Hepatic stellate cell (primary cell): Measurements from ENCODE around the gene CEP126.
"Not testable (repeated sequence)": the region's sequence is repeated elsewhere in the genome, so short reads cannot be mapped to it uniquely, and the experiment has no call there.

Experiments used
- DNase-seq: peaks from one replicate; pipeline ENCODE4 v3.0.0; 2011; ENCODE audit warnings: low spot score

The CEP126 gene

DNA sequence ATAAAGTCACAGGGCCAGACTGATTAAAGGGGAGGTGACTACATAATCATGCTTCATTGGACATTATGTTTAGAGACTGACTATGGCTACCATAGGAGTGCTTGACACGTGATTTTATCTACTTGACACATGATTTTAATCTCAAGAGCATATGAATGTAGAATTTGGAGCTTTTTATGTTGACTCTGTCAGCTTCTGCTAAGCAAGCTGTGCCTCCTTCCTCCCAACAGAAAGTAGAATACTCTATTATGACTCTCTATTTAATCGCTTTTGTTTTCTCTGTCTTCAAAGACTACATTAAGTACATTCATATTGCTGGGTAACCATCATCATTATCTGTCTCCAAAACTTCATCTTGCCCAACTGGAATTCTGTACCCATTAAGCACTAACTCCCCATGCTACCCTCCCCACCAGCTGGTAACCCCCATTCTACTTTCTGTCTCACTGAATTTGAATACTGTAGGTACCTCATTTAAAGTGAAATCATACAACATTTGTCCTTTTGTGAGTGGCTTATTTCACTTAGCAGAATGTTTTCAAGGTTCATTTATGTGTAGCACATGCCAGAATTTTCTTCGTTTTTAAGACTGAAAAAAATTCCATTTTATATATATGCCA lies 26.2 kb downstream of the CEP126 start:
- DNase-seq: no peak

DNA sequence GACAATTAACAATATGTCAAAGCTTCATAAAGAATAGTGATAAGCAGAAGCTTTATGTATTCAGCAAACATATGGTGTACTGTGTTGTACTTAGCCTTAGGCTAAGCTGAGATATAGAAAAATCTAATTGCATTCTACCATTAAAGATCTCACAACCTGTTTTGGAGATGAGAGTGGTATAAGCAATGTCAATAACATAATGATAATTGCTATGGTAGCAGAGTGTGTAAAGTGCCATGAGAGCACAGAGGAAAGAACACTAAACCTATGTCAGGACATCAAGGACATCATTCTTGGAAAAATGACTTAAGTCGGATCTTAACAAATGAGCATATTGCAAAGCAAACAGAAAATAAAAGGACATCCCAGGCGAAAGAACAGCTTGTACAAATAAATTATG lies 30.1 kb downstream of the CEP126 start:
- DNase-seq: no peak

DNA sequence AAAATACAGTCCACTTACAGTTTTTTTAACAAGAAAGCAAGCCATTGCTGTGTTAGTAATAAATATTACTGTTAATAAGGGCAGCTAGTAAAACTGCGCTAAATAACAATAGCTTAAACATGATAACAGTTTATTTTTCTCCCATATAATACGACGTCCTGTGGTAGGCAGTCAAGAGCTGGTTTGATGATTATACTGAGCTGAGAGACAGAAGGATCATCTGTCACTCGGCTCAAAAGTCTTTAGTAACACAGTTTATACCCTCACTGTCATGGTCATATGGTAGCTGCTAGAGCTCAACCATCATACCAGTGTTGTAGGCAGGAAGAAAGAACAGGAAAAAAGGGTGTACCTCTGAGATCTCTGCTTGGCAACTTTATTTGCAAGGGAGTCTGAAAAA lies 30.6 kb downstream of the CEP126 start:
- no peak for DNase-seq

DNA sequence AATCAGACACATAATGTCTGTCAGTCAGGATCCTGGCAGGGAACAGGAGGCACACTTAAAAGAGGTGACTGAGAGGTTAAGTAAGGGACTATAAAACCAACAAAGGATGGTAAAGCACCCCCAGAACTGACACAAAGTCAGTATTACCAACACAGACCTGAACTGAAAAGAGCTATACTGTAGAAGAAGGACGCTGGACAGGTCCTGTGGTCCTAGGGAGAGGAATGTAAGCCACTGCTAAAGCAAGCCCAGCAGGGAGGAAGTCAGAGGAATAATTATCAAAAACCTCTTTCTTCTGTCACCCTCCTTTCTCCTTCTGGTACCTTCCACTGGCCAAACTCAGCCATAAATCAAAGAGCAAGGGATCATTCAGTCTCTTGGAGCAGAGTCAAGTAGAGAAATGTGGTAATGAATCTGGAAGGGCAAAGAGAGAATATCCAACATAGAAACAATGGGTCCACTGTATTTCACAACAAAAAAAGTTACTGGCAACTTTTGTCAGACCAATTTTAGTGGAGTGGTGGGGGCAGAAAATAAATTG lies 34.9 kb downstream of the CEP126 start:
- no peak for DNase-seq

DNA sequence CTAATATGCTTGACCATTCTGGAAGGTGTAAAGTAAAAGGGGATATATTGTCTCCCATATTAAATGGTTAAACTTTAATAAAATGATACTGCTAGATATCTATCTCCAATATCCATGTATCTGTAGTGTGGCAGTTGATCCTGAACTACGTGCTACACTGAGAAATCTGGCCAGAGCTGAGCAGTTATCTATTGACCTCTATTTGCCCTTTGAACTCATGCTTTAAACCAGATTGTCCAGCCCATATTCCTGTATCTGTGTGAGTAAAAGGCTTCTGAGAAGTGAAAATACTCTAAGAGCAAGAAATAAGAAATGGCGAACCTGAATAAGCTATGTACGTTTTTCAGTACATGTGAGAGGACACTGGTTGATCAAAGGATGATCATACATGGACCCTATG lies 40.5 kb downstream of the CEP126 start:
- DNase-seq: no peak

DNA sequence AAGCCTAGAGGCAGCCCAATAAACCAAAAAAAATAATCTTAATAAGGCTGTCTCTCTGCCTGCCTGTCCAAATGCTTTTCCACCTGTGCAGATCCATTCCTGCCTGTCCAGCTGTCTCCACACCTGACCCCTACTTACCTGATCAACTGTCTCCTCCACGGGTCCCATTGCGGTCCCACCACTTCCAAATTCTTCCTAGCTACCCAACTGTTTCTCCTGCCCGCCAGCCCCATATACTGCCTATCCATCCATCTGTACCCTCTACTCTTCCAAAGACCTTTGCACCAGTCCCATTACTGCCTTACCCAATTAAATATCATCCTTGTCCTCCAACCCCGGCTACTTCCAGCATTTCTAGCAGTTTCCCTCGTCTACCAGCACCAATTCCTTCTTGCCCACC lies 40.9 kb downstream of the CEP126 start:
- DNase-seq: no peak

DNA sequence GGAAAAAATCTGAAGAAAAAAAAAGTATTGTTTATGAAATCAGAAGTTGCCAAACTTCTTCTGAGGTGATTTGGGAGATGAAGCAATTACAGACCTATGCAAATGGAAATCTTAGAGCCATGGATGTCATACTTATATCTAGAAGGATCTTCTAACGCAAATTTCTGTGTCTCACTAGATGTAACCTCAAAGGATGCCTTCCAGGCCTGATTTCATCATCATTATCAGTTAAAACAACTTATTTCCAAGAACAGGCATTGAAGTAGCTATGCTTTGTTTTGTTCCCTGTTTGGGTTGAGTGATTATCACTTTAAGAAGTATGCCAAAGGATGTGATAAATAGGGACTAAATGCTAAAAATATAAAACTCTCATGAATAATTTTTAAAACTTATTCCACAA lies 45.4 kb downstream of the CEP126 start:
- no peak for DNase-seq

DNA sequence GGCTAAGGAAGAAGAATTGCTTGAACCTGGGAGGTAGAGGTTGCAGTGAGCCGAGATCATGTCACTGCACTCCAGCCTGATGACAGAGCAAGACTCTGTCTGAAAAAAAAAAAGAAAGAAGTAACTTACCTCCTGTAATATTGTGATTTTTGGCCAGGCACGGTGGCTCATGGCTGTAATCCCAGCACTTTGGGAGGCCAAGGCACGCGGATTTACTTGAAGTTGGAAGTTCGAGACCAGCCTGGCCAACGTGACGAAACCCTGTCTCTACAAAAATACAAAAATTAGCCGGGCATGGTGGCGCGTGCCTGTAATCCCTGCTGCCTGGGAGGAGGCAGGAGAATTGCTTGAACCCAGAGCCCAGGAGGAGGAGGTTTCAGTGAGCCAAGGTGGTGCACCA lies 49.4 kb downstream of the CEP126 start:
- not testable (repeated sequence) for DNase-seq

DNA sequence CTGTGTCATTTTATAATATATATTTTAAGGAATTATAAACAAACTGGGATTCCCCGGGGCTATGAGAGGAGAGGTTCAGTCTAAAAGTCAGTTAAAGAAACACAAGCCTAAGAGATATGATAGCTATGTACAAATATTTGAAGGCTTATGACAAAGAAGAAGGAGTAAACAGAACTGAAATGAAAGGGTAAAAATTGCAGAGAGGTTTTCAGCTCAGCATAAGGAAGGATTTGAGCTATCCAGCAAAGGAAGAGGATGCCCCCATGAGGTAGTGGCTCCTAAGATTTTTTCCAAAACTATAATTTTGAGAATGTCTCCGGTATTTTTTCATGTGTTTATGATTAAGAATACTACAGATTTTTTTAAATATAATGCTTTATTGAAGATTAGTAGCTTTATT lies 59.4 kb downstream of the CEP126 start:
- peak; percentile 3 for DNase-seq

DNA sequence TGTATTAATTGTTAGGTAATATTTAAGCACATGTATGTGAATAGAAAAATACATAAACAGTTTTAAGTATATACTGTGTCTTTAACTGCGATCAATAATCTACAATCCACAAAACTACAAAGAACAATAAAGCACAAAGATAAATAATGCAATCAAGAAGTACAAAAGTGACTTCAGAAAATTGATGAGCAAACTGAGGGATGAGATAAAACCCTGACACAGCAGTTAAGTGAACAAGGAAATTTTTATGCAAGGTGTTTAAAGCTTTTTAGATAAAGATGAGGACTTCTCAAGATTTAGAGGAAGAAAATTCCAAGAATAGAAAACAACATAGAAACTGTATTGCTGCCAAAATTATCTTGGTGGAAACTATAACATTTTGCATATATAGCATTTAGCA lies 60.0 kb downstream of the CEP126 start:
- DNase-seq: no peak

DNA sequence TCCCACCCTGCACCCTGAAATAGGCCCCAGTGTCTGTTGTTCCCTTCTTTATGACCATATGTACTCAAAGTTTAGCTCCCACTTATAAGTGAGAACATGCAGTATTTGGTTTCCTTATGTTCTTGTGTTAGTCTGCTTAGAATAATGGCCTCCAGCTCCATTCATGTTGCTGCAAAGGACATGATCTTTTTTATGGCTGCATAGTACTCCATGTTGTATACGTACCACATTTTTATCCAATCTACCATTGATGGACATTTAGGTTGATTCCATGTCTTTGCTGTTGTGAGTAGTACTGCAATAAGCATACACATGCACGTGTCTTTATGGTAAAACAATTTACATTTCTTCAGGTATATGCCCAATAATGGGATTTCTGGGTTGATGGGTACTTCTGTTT lies 60.9 kb downstream of the CEP126 start:
- no peak for DNase-seq

DNA sequence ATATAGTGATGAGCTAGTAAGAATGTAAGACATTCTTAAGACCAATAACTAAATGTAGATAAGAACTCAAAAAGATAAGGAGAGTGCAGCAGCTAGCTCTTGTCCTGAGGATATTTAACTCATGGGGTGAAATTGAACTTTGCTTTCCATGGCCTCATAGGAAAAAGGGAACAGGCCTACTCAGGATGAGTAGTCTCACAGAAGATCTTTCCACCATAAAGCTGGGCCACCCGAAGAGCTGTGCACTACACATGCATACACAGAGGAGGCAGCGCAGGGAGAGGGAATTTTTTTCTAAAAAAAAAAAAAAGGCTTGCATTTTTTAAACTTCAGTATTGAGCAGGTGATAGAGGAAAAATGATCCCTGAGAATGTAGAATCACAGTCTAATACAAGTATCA lies 72.6 kb downstream of the CEP126 start:
- no peak for DNase-seq

DNA sequence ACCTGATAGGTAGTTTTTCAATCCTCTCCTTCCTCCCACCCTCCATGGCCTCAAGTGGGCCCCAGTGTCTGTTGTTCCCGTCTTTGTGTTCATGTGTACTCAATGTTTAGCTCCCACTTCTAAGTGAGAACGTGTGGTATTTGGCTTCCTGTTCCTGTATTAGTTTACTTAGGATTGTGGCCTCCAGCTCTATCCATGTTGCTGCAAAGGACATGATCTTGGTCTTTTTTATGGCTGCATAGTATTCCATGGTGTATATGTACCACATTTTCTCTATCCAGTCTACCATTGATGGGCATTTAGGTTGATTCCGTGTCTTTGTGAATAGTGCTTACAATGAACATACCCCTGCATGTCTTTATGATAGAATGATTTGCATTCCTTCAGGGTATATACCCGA lies 78.4 kb downstream of the CEP126 start:
- DNase-seq: no peak

DNA sequence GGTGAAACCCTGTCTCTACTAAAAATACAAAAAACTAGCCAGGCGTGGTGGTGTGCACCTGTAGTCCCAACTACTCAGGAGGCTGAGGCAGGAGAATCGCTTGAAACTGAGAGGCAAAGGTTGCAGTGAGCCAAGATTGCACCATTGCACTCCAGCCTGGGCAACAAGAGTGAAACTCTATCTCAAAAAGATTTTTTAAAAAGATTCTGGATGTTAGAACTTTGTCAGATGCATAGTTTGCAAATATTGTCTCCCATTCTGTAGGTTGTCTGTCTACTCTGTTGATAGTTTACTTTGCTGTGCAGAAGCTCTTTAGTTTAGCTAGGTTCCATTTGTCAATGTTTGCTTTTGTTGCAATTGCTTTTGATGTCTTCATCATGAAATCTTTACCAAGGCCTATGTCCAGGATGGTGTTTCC lies 79.3 kb downstream of the CEP126 start:
- not testable (repeated sequence) for DNase-seq

DNA sequence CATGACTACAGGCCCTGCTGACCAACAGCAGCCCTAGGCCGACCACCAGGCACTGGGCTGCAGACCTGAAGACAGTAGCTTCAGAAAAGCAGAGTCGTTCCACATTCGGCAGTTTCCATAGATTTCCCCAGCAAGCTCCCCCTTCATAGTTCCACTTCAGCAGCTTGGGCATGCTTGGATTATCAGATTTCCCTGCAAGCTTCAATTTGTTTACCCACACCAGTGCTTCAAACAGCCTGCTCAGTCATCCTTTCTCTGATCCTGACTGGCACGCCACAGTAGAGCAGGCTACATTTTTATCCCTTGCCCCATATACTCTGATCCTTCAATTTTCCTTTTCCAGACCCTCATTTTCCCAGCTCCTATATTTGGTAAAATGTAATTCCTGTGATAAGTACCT lies 81.3 kb downstream of the CEP126 start:
- no peak for DNase-seq

DNA sequence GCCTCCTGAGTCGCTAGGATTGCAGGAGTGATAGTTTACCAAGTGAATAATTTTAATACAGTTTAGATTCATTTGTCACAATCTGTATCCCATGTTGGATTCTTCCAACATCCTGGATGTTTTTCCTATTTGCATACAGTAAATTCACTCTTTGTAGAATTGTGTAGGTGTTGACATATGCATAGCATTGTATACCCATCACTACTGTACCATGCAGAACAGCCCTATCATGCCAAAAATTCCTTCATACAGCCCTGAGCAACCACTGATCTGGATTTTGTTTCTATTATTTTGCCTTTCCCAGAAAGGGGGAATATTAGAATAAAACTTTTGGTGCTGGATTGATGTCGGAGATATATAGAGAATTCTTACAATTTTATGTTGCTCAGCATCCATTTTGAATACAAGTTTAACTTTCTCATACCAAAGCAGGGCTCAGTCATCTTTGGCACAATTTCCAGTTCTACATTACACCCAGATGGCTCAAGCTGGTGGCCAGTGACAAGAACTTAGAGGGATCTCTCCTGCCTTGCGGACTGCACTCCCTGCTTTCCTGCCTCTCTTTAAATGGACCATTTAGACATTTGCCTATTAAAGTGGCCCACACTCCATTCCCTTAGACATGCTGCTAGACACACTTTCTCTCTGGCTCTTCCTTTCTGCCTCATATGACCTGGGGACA lies 87.0 kb downstream of the CEP126 start:
- no peak for DNase-seq

DNA sequence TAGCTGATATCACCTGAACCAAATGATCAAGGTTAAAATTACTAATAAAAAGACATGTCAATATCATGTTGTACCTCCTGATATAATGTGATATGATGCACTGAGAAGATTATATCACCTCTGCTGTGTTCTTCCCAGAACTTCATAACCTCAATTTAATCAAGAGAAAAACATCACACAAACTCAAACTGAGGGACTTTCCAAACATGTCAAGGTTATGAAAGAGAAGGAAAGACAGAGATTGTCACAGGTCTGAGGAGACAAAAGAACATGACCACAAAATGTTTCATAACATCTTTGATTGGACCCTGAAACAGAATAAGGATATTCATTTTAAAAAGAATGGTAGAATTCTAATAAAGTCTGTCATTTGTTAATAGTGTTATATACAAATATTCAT lies 89.4 kb downstream of the CEP126 start:
- DNase-seq: no peak

DNA sequence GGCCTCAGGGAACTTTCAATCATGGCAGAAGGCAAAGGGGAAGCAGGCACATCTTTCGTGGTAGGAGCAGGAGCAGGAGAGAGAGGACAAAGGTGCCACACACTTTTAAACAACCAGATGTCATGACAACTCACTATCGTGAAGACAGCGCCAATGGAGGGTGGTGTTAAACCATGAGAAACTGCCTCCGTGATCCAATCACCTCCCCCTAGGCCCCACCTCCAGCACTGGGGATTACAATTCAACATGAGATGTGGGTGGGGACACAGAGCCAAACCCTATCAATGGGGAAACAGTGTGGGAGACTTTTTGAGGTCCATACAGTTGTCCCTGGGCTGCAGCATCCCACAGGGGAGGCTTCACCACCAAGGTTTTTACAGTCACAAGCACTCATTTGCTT lies 90.5 kb downstream of the CEP126 start:
- DNase-seq: no peak

DNA sequence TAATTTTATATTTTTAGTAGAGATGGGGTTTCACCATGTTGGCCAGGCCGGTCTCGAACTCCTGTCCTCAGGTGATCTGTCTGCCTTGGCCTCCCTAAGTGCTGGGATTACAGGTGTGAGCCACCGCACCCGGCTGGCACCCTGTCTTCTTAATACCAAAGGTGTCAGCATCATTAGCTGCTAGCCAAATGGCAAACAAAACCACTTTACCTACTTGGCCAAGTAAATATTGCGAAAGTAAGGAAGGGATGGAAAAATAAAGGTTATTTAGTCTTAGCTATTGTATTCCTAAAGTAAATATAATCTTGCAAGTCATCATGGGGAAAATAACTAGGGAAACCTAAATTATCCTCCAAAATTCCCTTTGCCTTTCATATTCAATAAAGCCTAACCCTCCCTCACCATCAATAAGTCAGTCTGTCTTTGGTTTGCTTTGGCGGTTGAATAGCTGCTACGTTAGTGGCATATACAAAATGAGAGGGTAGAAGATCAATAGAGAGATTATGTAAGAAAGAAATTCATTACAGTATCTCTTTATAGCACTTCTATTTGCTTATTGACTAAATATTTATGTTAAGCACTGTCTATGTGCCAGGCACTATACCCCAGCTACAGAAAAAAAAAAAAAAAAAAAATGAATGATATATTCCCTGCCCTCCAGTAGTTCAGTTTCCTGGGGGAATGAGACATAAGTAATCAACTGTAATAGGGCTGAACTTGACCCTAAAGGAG lies 92.2 kb downstream of the CEP126 start:
- no peak for DNase-seq

DNA sequence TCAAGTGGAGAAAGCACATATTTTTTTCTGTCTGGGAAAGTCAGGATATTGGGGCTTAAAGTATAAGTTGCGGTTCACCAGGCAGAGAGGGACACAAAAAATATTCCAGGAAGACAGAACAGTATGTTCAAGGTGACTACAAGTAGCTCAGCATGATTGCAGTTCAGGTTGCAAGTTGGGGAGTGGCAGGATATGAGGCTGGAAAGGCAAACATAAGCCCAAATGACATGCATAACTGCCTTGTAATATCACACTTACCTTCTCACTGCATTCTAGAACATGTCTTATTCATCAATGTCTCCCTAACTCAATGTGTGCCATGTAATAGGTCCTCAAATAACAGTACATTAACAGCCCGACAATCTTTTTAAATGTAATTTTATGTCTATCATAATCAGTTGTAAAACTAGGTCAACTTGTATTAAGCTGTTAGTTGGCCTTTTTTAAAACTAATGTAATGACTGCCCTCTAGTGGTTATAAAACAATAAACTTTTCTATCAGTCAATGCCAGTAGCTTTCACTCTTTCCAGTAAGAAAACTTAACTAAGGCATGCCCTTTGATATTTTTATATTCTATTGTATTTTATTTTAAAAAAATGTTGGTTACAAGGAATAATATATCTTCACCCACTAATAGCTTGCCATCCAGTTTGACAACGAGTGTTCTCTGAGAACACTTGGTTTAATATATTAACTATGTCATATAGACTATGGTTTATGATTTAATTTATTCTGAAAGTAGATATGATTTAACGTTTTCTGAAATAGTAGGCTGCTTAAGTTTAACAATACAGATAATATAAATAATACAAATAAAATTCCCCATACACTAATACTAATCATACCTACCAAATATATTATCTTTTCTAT lies 93.0 kb downstream of the CEP126 start:
- DNase-seq: peak; percentile 24

DNA sequence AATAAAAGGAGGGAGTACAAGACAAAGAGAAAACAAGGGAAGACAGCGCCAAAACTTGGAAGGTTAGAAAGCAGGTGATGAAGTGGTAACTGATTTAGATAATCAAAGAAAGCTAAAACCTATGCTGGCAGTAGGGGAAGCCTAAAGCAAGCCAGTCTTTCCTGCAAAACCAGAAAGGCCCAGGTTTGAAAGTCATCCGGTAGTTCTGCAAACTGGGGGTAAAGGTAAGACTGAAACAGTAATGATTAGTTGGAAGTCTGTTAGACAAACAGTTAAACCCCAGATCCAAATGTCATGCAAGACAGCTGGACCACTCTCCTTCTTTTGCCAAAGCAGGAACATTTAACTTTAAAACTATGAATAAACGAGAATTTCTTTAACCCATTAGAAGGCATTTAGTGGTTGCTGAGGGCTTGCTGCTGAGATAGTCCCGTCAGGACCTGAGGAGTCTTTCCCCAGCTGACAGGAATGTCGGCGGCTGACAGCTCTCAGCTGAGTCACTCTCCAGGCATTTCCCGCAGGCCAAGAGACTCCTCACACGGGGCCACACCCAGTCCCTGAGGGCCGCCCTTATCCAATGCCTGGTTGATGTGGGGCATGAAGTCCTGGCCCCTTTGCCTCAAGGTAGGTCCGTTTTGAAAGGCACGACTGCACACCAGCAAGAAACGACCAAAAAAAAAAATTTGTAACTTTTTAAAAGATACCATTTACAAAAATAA lies 96.1 kb downstream of the CEP126 start:
- DNase-seq: peak; percentile 92

DNA sequence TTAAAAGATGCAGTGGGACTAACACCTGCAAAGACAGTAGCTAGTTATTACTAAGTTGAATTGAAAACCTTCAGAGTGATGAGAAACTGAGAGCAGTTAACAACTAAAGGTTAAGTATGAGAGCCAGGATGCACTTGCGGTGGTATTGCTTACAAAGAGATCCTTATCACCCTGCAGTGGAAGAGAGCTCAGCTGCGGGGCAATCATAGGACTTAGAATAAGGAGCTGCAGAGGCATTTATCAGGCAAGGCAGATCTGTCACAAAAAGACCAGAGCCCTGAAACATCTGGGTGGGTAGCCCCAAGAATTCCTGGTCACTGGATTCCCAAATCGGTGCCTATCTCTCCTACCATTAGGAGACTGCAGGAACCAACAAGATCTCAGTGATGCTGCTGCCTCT lies 98.1 kb downstream of the CEP126 start:
- no peak for DNase-seq
